GM18498 (cell line): ENCODE results near the gene GPC5.
"Not testable (repeated sequence)": the region's sequence is repeated elsewhere in the genome, so short reads cannot be mapped to it uniquely, and the experiment has no call there.

Source experiments
- ATAC-seq: cut with Tn5 transposase; IDR thresholded peaks from one replicate; pipeline ENCODE4 v1.9.1; 2021; ENCODE audit warnings: mild to moderate bottlenecking, moderate library complexity; ENCODE audit not compliant: unreplicated experiment

The GPC5 gene

GRCh38 chr13:92224052-92224821 lies 825.8 kb downstream of the GPC5 start:
- no peak for ATAC-seq

DNA sequence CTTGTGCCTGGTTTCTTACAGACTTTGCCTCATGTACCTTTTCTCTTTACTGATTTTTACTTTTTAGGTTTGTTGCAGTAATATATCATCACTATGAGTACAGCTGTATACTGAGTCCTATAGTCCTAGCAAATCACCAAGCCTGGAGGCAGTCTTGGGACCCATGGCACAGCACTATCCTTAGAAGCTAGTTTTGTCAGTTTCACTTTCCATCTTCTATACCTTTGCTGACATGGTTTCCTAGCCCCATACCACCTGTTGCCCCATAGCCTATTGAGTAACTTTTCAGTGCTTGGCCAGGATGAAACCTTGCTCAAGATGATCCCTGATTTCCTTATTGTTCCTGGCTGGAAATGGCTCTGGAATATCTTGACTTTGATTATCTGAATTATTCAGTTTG lies 826.4 kb downstream of the GPC5 start:
- no peak for ATAC-seq

- no peak for ATAC-seq
Observed at GRCh38 chr13:92225861-92226260, 827.4 kb downstream of the GPC5 start.

GRCh38 chr13:92232871-92233270 lies 834.5 kb downstream of the GPC5 start:
- no peak for ATAC-seq

DNA sequence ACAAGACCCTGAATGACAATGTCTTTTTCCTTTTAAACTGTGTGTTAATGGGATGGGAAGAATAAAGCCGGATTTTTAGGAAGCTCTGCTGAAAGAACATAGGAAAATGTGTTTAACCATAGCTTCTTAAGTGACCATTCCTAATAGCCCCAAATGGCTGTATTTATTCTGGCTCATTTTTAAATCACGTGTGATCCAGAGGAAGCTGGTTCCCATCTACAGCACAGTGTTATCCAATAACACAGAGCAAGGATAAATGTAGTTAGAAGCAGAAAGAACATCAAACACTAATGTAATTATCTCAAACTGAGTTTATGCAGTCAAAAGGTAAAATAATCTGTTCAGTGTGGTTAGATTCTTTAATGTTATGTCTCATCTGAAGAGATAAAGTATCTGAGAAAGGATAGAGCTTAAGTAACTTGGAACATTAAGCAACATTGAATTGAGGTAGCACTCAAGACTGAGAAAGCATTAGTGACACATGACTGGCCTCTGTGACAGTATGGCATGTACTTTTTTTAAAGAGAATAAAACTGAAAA lies 853.3 kb downstream of the GPC5 start:
- ATAC-seq, result no peak

DNA sequence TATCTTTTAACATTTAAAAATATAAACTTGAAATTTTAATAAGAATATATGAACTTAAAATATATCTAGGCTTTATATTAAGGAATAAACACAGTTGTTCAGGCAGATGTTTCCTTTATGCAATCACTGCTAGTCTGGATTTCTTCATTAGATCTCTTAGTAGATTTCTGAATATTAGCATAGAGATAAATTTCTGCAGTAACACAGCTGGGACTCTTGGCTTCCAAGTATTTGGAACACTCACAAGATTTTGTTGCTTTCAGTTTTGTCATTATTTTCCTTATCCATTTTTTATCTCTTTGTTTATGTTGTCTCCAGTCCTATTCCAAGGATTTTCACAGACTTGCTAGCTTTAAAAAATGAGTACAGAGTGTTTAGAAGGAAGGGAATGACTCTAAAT lies 857.1 kb downstream of the GPC5 start:
- ATAC-seq, result no peak

DNA sequence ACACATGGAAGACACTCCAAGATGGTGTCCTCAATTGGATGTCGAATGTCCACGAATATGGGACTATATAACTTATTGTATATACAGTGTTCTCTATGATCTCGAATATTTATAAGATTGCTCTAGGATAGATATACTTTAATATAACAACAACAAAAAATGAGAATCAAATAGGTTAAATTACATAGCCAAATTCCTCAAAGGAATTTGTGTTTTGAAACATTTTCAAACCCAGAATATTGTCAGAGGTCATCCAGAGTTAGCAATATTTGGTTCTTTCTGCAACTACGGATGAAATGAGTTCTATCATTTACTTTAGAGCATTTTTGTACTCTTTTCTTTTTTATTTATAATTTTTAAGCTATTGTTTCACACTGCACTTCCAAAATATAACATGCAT lies 857.8 kb downstream of the GPC5 start:
- no peak for ATAC-seq

- ATAC-seq, result no peak
Observed at GRCh38 chr13:92259046-92259445, 860.6 kb downstream of the GPC5 start.

DNA sequence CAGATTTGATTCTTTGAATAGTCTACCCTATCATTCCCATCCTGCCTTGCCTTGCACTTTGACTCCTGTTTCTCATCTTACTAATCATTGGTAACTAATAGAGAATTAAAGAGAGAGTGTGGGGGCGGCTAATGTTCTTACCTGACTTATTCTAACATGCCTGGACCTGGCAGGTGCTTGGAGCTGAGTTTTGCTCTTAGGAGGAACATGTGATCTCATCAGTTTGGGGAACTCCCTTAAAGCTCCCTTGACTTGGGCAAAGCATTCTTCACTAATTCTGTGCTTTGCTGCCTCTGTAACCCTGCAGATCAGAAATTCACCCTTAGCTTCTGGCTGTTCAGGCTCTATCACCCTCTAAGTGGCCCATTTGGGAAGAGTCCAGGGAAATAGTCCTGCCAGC lies 861.1 kb downstream of the GPC5 start:
- ATAC-seq, result no peak

DNA sequence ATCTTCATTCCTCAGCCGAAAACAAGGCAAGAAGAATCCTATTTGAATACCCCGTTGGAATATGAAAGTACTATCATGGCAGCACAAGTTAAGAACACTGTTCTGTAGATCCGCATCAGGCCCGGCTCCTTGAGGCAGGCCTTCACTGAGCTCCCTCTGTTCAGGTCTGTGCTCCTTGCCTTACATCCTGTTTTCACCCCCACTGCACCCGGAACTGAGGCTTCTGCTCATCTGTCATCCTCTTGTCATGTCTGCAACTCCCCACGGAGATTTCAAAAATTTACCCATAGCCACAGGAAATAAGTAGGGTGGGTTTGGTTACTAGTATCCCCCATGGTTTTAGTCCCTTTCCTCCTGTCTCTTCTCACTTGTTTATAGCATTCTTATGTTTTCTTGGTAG lies 861.9 kb downstream of the GPC5 start:
- no peak for ATAC-seq

GRCh38 chr13:92262100-92262788 lies 863.8 kb downstream of the GPC5 start:
- no peak for ATAC-seq

- ATAC-seq, result no peak
Observed at GRCh38 chr13:92265408-92265807, 867.0 kb downstream of the GPC5 start.

- no peak for ATAC-seq
Observed at GRCh38 chr13:92270990-92271389, 872.6 kb downstream of the GPC5 start.

DNA sequence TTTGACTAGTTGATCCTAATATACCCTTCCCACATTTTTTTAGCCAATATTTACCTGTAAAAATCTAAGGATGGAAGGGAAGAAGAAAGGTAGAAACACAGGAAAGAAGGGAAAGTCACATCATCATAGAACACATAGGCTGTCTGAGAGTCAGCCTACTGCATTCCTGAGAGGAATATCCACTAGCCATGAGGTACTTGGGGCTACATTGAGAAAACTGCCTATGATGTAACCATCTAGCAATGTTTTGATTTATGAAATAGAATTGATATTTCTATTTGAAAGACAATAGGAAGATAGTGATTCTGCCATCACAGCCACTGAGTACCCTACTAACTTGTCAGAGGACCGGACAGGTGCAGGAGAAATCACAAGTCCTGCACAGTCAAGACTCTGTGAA lies 873.8 kb downstream of the GPC5 start:
- no peak for ATAC-seq

DNA sequence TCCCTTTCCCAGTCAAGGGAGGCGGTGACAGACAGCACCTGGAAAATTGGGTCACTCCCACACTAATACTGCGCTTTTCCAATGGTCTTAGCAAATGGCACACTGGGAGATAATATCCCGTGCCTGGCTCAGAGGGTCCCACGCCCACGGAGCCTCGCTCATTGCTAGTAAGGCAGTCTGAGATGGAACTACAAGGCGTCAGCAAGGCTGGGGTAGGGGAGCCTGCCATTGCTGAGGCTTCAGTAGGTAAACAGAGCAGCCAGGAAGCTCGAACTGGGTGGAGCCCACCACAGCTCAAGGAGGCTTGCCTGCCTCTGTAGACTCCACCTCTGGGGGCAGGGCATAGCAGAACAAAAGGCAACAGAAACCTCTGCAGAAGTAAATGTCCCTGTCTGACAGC lies 882.6 kb downstream of the GPC5 start:
- not testable (repeated sequence) for ATAC-seq

- not testable (repeated sequence) for ATAC-seq
Observed at GRCh38 chr13:92290718-92291307, 892.4 kb downstream of the GPC5 start.

DNA sequence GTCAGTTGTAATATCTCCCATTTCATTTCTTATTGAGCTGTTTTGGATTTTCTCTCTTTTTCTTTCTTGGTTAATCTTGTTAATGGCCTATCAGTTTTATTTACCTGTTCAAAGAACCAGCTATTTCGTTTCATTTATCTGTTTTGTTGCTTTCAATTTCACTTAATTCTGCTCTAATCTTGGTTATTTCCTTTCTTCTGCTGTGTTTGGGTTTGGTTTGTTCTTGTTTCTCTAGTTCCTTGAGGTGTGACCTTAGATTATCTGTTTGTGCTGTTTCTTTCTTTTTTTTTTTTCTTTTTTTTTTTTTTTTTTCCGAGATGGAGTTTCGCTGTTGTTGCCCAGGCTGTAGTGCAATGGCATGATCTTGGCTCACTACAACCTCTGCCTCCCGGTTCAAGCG lies 896.1 kb downstream of the GPC5 start:
- not testable (repeated sequence) for ATAC-seq

DNA sequence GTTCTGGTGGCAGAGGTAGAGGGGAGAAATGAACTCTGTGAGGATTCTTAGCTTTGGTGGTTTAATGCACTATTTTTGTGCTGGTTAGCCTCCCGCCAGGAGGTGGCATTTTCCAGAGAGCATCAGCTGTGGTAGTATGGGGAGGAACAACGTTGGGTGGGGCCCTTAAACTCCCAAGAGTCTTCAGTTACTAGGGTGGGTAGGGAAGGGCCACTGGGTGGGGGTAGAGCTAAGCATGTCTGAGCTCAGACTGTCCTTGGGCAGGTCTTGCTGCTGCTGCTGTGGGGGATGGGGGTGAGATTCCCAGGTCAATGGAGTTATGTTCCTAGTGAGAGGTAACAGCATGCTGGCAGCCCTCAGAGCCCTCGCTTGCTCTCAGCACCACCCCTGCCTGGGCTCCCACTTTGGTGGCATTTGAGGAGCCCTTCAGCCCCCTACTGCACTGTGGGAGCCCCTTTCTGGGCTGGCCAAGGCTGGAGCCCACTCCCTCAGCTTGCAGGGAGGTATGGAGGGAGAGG lies 897.8 kb downstream of the GPC5 start:
- ATAC-seq, result not testable (repeated sequence)

DNA sequence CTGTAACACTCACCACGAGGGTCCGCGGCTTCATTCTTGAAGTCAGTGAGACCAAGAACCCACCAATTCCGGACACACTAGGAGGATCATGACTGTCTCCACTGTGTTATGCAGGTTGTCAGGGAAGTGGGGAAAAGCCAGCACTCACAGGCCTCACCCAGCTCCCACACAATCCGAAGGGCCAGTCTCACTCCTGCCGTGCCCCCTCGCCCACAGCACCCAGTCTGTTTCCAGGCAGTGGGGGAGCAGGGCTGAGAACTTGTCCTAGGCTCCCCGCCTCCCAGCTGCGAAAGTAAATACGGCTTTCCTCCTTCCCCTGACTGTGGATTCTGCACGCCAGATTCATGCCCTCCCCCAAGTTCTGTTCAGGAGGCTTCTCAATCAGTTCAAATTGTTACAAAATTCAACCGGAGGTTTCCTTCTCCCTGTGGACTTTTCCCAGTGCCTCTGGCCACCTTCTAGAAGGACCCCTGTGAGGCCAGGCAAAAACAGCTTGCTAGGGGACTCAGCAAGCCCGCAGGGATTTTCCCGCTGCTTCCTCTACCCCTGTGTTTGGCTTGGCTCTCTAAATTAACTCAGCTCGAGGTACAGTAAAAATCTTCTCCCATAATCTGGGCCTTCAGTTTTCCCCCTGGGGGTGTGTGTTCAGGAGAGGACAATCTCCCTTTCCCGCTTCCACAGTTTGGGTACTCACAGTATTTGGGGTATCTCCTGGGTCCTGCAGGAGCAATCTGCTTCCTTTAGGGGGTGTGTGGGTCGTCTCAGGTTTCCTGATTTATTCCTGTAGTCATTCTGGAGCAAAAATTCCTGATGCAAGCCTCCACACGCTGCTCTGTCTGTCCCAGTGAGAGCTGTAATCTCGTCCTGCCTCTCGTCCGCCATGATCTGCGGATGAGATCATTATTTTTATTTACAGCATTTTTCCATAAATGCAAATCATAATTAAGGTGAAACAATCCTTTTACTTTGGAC lies 899.8 kb downstream of the GPC5 start:
- ATAC-seq, result no peak

- ATAC-seq, result no peak
Observed at GRCh38 chr13:92300651-92301050, 902.2 kb downstream of the GPC5 start.
